ENCODE results near the gene CDKL5. TPM values are rescaled to one million over a fixed set of nuclear protein-coding genes. Genes with fewer than 3 reads are reported as not detected.
"Not testable (repeated sequence)": the region's sequence is repeated elsewhere in the genome, so short reads cannot be mapped to it uniquely, and the experiment has no call there.

Gene CDKL5
- total RNA-seq, 1 donor from 2014 or later = 16.3 TPM

GRCh38 chrX:18422886-18423285, 2.5 kb upstream of the CDKL5 start:
- no peak for TF ChIP-seq CTCF (IDR thresholded peaks at IDR 0.05; ENCODE audit: unreplicated experiment)
- H3K36me3 Mint-ChIP-seq = no peaks in the 10 kb centered on the region
- peaks cover 10% of the 10 kb centered on the region for H3K4me1 Mint-ChIP-seq
- no peak overlapping the region for H3K4me3 Mint-ChIP-seq
- no peaks in the 10 kb centered on the region for H3K27me3 Mint-ChIP-seq (ENCODE audit: low read depth)
- H3K9me3 Mint-ChIP-seq = peaks cover 4% of the 10 kb centered on the region
- H3K27ac Mint-ChIP-seq = no peak overlapping the region
- DNase-seq (ENCODE audit: low spot score in 2 of 2, unreplicated experiment in 2 of 2) = no peak

GRCh38 chrX:18424482-18425198, 768 bp upstream of the CDKL5 start:
- Mint-ChIP-seq H3K27me3 (ENCODE audit: low read depth) (no peaks in the 10 kb centered on the region), H3K4me1 (peaks cover 10% of the 10 kb centered on the region), H3K36me3 (no peaks in the 10 kb centered on the region), H3K27ac (peak overlapping the region; percentile 85), H3K4me3 (peak overlapping the region; percentile 83), H3K9me3 (peaks cover 4% of the 10 kb centered on the region)
- no peak for TF ChIP-seq CTCF (IDR thresholded peaks at IDR 0.05; ENCODE audit: unreplicated experiment)
- peak in 1 of 2 experiments; percentile 38 for DNase-seq (ENCODE audit: low spot score in 2 of 2, unreplicated experiment in 2 of 2)

GRCh38 chrX:18426004-18426320, 554 bp downstream of the CDKL5 start:
- no peak for DNase-seq (ENCODE audit: low spot score in 2 of 2, unreplicated experiment in 2 of 2)
- Mint-ChIP-seq H3K27me3 (ENCODE audit: low read depth) (no peaks in the 10 kb centered on the region), H3K4me3 (peak overlapping the region; percentile 78), H3K9me3 (peaks cover 4% of the 10 kb centered on the region), H3K36me3 (no peaks in the 10 kb centered on the region), H3K27ac (peak overlapping the region; percentile 76), H3K4me1 (peaks cover 10% of the 10 kb centered on the region)
- TF ChIP-seq CTCF (IDR thresholded peaks at IDR 0.05; ENCODE audit: unreplicated experiment) = no peak

- Mint-ChIP-seq H3K9me3 (no peaks in the 10 kb centered on the region), H3K27me3 (ENCODE audit: low read depth) (no peaks in the 10 kb centered on the region), H3K27ac (no peak overlapping the region), H3K4me3 (no peak overlapping the region), H3K36me3 (no peaks in the 10 kb centered on the region), H3K4me1 (peaks cover 10% of the 10 kb centered on the region)
- TF ChIP-seq CTCF (IDR thresholded peaks at IDR 0.05; ENCODE audit: unreplicated experiment) = no peak
- no peak for DNase-seq (ENCODE audit: low spot score in 2 of 2, unreplicated experiment in 2 of 2)
Measured at GRCh38 chrX:18428006-18428405, 2.6 kb downstream of the CDKL5 start.

- not testable (repeated sequence) for H3K27ac Mint-ChIP-seq; H3K4me3 Mint-ChIP-seq; H3K27me3 Mint-ChIP-seq (ENCODE audit: low read depth); H3K36me3 Mint-ChIP-seq; DNase-seq (ENCODE audit: low spot score in 2 of 2, unreplicated experiment in 2 of 2); H3K4me1 Mint-ChIP-seq
- H3K9me3 Mint-ChIP-seq = peaks cover 11% of the 10 kb centered on the region
Measured at GRCh38 chrX:18433288-18433687, 7.9 kb downstream of the CDKL5 start.

GRCh38 chrX:18434896-18435295, 9.5 kb downstream of the CDKL5 start:
- DNase-seq (ENCODE audit: low spot score in 2 of 2, unreplicated experiment in 2 of 2) = no peak
- Mint-ChIP-seq H3K27me3 (ENCODE audit: low read depth) (no peaks in the 10 kb centered on the region), H3K27ac (no peak overlapping the region), H3K36me3 (no peaks in the 10 kb centered on the region), H3K4me1 (no peaks in the 10 kb centered on the region), H3K9me3 (peaks cover 11% of the 10 kb centered on the region), H3K4me3 (no peak overlapping the region)
- TF ChIP-seq CTCF (IDR thresholded peaks at IDR 0.05; ENCODE audit: unreplicated experiment) = no peak
